HEK293 (cell line): ENCODE measurements around the gene STIM2.
A peak's percentile ranks its signal among the peaks of the same experiment; 100 is the strongest.

Experiments
- CTCF ChIA-PET: fragments of 350-600 bp; formaldehyde crosslinking; extraction: SDS; loops from one replicate; lab custom pipeline; 2021; ENCODE audit warnings: antibody characterized with exemption; lab: Yijun Ruan, JAX
- POLR2A ChIA-PET: fragments of 300-600 bp; formaldehyde crosslinking; extraction: SDS; loops from one replicate; lab custom pipeline; 2020; ENCODE audit warnings: antibody characterized with exemption, inconsistent platforms; lab: Yijun Ruan, JAX
- H3K27ac ChIP-seq: fragments of 200-500 bp; sonication (Bioruptor generic); 2 replicates; pipeline ENCODE4 v1.5.1; 2014; ENCODE audit warnings: low read depth, low read length, control low read depth, inconsistent platforms; ENCODE audit errors: extremely low read depth
- H3K36me3 ChIP-seq, 2 experiments: fragments of 200-500 bp in 1 of 2; sonication (Bioruptor generic) in 1 of 2; 1 replicate in 1 of 2; 2 replicates in 1 of 2; pipeline ENCODE4 v1.5.1; 2014 to 2017; ENCODE audit warnings: inconsistent platforms in 2 of 2, low read length in 2 of 2; ENCODE audit not compliant: control insufficient read depth in 2 of 2, insufficient read depth in 1 of 2
- H3K4me1 ChIP-seq: fragments of 200-500 bp; sonication (Bioruptor generic); 2 replicates; pipeline ENCODE4 v1.5.1; 2014; ENCODE audit warnings: mild to moderate bottlenecking, low read length, inconsistent platforms; ENCODE audit not compliant: control insufficient read depth, insufficient read depth
- H3K4me3 ChIP-seq: 2 replicates; pipeline ENCODE4 v1.5.1; 2011; ENCODE audit warnings: low read depth, mild to moderate bottlenecking, control low read depth, low read length, moderate library complexity
- H3K9me3 ChIP-seq: fragments of 200-500 bp; sonication (Bioruptor generic); 2 replicates; pipeline ENCODE4 v1.5.1; 2014; ENCODE audit warnings: low read depth, low read length, inconsistent platforms; ENCODE audit not compliant: control insufficient read depth, insufficient read depth
- PRDM10 ChIP-seq: fragments of 450-650 bp; formaldehyde crosslinking; IDR thresholded peaks from 2 replicates; pipeline ENCODE4 v1.5.1; 2016; ENCODE audit warnings: missing biosample characterization, missing genetic modification characterization
- REST ChIP-seq: fragments of 450-650 bp; formaldehyde crosslinking; IDR thresholded peaks from 2 replicates; pipeline ENCODE4 v1.5.1; 2016; ENCODE audit warnings: missing biosample characterization, missing genetic modification characterization
- SCRT1 ChIP-seq: fragments of 450-650 bp; formaldehyde crosslinking; IDR thresholded peaks from 2 replicates; pipeline ENCODE4 v1.5.1; 2016; ENCODE audit warnings: missing biosample characterization, missing genetic modification characterization, borderline replicate concordance
- ZBTB8A ChIP-seq: fragments of 450-650 bp; formaldehyde crosslinking; IDR thresholded peaks from 2 replicates; pipeline ENCODE4 v1.5.1; 2016; ENCODE audit warnings: missing biosample characterization, missing genetic modification characterization
- ZFP37 ChIP-seq: fragments of 450-650 bp; formaldehyde crosslinking; IDR thresholded peaks from 2 replicates; pipeline ENCODE4 v1.5.1; 2016; ENCODE audit warnings: missing biosample characterization, missing genetic modification characterization
- ZNF394 ChIP-seq: fragments of 450-650 bp; formaldehyde crosslinking; IDR thresholded peaks from 2 replicates; pipeline ENCODE4 v1.5.1; 2016; ENCODE audit warnings: missing biosample characterization, missing genetic modification characterization, mild to moderate bottlenecking, moderate library complexity, borderline replicate concordance
- ZNF426 ChIP-seq: fragments of 450-650 bp; formaldehyde crosslinking; IDR thresholded peaks from 2 replicates; pipeline ENCODE4 v1.5.1; 2017; ENCODE audit warnings: missing biosample characterization, missing genetic modification characterization, mild to moderate bottlenecking, inconsistent platforms, moderate library complexity
- ZNF510 ChIP-seq: fragments of 450-650 bp; formaldehyde crosslinking; IDR thresholded peaks from 2 replicates; pipeline ENCODE4 v1.5.1; 2018; ENCODE audit warnings: mild to moderate bottlenecking, missing genetic modification characterization, missing biosample characterization; ENCODE audit not compliant: insufficient replicate concordance
- ZNF571 ChIP-seq: fragments of 450-650 bp; formaldehyde crosslinking; IDR thresholded peaks from 2 replicates; pipeline ENCODE4 v1.5.0; 2017; ENCODE audit warnings: missing biosample characterization, missing genetic modification characterization
- ZNF623 ChIP-seq: fragments of 450-650 bp; formaldehyde crosslinking; IDR thresholded peaks from 2 replicates; pipeline ENCODE4 v1.5.1; 2016; ENCODE audit warnings: missing biosample characterization, missing genetic modification characterization
- ZNF654 ChIP-seq: fragments of 450-650 bp; formaldehyde crosslinking; IDR thresholded peaks from 2 replicates; pipeline ENCODE4 v1.5.1; 2016; ENCODE audit warnings: low read depth, missing biosample characterization, missing genetic modification characterization
- TF ChIP-seq, protein P1 (sequence below): fragments of 450-650 bp; formaldehyde crosslinking; conservative IDR thresholded peaks from 2 replicates; pipeline ENCODE4 v1.5.1; 2016; ENCODE audit warnings: low read depth, missing biosample characterization, missing genetic modification characterization
- TF ChIP-seq, protein P2 (sequence below): fragments of 450-650 bp; IDR thresholded peaks from 2 replicates; pipeline ENCODE4 v1.5.1; 2018; ENCODE audit warnings: missing biosample characterization, missing genetic modification characterization
- TF ChIP-seq, protein P3 (sequence below): fragments of 450-650 bp; formaldehyde crosslinking; IDR thresholded peaks from 2 replicates; pipeline ENCODE4 v1.5.1; 2016; ENCODE audit warnings: missing biosample characterization, missing genetic modification characterization

The STIM2 gene

DNA sequence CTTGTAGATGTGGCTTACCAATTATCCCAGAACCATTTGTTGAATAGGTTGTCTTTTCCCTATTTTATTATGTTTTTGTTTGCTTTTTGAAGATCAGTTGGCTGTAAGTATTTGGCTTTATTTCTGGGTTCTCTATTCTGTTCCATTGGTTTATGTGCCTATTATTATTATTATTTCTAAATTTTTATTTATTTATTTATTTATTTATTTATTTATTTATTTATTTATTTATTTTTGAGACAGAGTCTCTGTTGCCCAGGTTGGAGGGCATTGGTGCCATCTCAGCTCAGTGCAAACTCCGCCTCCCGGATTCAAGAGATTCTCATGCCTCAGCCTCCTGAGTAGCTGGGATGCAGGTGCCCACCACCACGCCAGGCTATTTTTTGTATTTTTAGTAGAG, 174.5 kb downstream of the STIM2 start (continued):
- TF ChIP-seq REST (tag by site-specific recombination) (peak; percentile 48; the same call in 1 of the 2 replicates), ZNF623 (tag by site-specific recombination) (peak; percentile 67), ZNF426 (tag by site-specific recombination) (peak; percentile 82), ZNF654 (tag by site-specific recombination) (peak; percentile 24; the same call in 1 of the 2 replicates), ZNF394 (tag by site-specific recombination) (peak; percentile 79; the same call in 1 of the 2 replicates), ZBTB8A (tag by site-specific recombination) (peak; percentile 56), ZNF510 (tag by site-specific recombination) (peak; percentile 23)
- TF ChIP-seq, protein P1, sequence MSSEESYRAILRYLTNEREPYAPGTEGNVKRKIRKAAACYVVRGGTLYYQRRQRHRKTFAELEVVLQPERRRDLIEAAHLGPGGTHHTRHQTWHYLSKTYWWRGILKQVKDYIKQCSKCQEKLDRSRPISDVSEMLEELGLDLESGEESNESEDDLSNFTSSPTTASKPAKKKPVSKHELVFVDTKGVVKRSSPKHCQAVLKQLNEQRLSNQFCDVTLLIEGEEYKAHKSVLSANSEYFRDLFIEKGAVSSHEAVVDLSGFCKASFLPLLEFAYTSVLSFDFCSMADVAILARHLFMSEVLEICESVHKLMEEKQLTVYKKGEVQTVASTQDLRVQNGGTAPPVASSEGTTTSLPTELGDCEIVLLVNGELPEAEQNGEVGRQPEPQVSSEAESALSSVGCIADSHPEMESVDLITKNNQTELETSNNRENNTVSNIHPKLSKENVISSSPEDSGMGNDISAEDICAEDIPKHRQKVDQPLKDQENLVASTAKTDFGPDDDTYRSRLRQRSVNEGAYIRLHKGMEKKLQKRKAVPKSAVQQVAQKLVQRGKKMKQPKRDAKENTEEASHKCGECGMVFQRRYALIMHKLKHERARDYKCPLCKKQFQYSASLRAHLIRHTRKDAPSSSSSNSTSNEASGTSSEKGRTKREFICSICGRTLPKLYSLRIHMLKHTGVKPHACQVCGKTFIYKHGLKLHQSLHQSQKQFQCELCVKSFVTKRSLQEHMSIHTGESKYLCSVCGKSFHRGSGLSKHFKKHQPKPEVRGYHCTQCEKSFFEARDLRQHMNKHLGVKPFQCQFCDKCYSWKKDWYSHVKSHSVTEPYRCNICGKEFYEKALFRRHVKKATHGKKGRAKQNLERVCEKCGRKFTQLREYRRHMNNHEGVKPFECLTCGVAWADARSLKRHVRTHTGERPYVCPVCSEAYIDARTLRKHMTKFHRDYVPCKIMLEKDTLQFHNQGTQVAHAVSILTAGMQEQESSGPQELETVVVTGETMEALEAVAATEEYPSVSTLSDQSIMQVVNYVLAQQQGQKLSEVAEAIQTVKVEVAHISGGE (tag by site-specific recombination), result peak; percentile 74

GRCh38 chr4:27040356-27040755, 179.7 kb downstream of the STIM2 start:
- no peak for TF ChIP-seq SCRT1 (tag by site-specific recombination)
- TF ChIP-seq ZNF571 (tag by site-specific recombination), result no peak
- TF ChIP-seq, protein P2, sequence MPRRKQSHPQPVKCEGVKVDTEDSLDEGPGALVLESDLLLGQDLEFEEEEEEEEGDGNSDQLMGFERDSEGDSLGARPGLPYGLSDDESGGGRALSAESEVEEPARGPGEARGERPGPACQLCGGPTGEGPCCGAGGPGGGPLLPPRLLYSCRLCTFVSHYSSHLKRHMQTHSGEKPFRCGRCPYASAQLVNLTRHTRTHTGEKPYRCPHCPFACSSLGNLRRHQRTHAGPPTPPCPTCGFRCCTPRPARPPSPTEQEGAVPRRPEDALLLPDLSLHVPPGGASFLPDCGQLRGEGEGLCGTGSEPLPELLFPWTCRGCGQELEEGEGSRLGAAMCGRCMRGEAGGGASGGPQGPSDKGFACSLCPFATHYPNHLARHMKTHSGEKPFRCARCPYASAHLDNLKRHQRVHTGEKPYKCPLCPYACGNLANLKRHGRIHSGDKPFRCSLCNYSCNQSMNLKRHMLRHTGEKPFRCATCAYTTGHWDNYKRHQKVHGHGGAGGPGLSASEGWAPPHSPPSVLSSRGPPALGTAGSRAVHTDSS (tag by site-specific recombination), result no peak
- no peak for TF ChIP-seq ZFP37
- TF ChIP-seq PRDM10 (tag by site-specific recombination), result no peak
- TF ChIP-seq, protein P3, sequence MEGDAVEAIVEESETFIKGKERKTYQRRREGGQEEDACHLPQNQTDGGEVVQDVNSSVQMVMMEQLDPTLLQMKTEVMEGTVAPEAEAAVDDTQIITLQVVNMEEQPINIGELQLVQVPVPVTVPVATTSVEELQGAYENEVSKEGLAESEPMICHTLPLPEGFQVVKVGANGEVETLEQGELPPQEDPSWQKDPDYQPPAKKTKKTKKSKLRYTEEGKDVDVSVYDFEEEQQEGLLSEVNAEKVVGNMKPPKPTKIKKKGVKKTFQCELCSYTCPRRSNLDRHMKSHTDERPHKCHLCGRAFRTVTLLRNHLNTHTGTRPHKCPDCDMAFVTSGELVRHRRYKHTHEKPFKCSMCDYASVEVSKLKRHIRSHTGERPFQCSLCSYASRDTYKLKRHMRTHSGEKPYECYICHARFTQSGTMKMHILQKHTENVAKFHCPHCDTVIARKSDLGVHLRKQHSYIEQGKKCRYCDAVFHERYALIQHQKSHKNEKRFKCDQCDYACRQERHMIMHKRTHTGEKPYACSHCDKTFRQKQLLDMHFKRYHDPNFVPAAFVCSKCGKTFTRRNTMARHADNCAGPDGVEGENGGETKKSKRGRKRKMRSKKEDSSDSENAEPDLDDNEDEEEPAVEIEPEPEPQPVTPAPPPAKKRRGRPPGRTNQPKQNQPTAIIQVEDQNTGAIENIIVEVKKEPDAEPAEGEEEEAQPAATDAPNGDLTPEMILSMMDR (tag by site-specific recombination), result no peak
- no peaks in the 10 kb centered on the region for H3K9me3 ChIP-seq
- no peak overlapping the region for H3K27ac ChIP-seq
- H3K36me3 ChIP-seq, result no peaks in the 10 kb centered on the region
- ChIA-PET POLR2A (no interaction called here), CTCF (no interaction called here)
- no peak overlapping the region for H3K4me3 ChIP-seq
- H3K4me1 ChIP-seq, result no peaks in the 10 kb centered on the region
